Measurements from ENCODE around the gene SCAF1. TPM values are rescaled to one million over a fixed set of nuclear protein-coding genes. Genes with fewer than 3 reads are reported as not detected.

Gene SCAF1
- polyA plus RNA-seq, 1 experiment, result 2.5 TPM

- Histone ChIP-seq H3K4me3 (ENCODE audit: low read depth, low read length) (no peak overlapping the region), H3K27ac (ENCODE audit: low read depth, low read length) (no peak overlapping the region), H3K27me3 (ENCODE audit: control insufficient read depth, insufficient read depth, low read length) (no peaks in the 10 kb centered on the region), H3K9me3 (ENCODE audit: control insufficient read depth, insufficient read depth, low read length) (no peaks in the 10 kb centered on the region)
- no peak for DNase-seq (ENCODE audit: low read depth, low spot score)
- ChIA-PET POLR2A (interaction anchor here (0.5 to 0.9 kb wide), 2 partner anchors 29 to 47 kb away, joined by 4 to 6 read pairs; no protein-coding TSS in a partner anchor), CTCF (interaction anchor here (0.5 kb wide), 1 partner anchor 157 kb away, joined by 5 read pairs; no protein-coding TSS in a partner anchor)
- TF ChIP-seq CTCF (IDR thresholded peaks at IDR 0.05; ENCODE audit: low read depth, low read length), result peak; percentile 24; the same call in 1 of the 2 replicates
Observed at GRCh38 chr19:49635530-49636232, 6.3 kb upstream of the SCAF1 start.

GRCh38 chr19:49636233-49636932 is 5.6 kb upstream of the SCAF1 start:
- Histone ChIP-seq H3K27me3 (ENCODE audit: control insufficient read depth, insufficient read depth, low read length) (no peaks in the 10 kb centered on the region), H3K4me3 (ENCODE audit: low read depth, low read length) (no peak overlapping the region), H3K9me3 (ENCODE audit: control insufficient read depth, insufficient read depth, low read length) (no peaks in the 10 kb centered on the region), H3K27ac (ENCODE audit: low read depth, low read length) (peak overlapping the region; percentile 11)
- ChIA-PET CTCF (no interaction called here), POLR2A (no interaction called here)
- no peak for TF ChIP-seq CTCF (IDR thresholded peaks at IDR 0.05; ENCODE audit: low read depth, low read length)
- no peak for DNase-seq (ENCODE audit: low read depth, low spot score)

GRCh38 chr19:49637821-49638738 is 3.9 kb upstream of the SCAF1 start:
- Histone ChIP-seq H3K9me3 (ENCODE audit: control insufficient read depth, insufficient read depth, low read length) (no peaks in the 10 kb centered on the region), H3K27me3 (ENCODE audit: control insufficient read depth, insufficient read depth, low read length) (no peaks in the 10 kb centered on the region), H3K4me3 (ENCODE audit: low read depth, low read length) (peak overlapping the region; percentile 73), H3K27ac (ENCODE audit: low read depth, low read length) (peak overlapping the region; percentile 47)
- CTCF ChIA-PET, result interaction anchor here (0.6 kb wide), 1 partner anchor 684 kb away, joined by 5 read pairs; the partner anchor contains the start of gene BAX
- POLR2A ChIA-PET, result interaction anchor here (0.7 kb wide), 1 partner anchor 27 kb away, joined by 3 read pairs; no protein-coding TSS in a partner anchor
- TF ChIP-seq CTCF (IDR thresholded peaks at IDR 0.05; ENCODE audit: low read depth, low read length), result no peak
- DNase-seq (ENCODE audit: low read depth, low spot score), result no peak

- ChIA-PET CTCF (interaction anchor here (0.7 to 1.7 kb wide), 6 partner anchors 33 to 166 kb away, joined by 3 to 10 read pairs (median 3); partner anchors contain the start of gene FLT3LG), POLR2A (interaction anchor here (0.9 to 3.8 kb wide), 9 partner anchors 9 to 144 kb away, joined by 3 to 22 read pairs (median 8); partner anchors contain the start of genes BCL2L12, IRF3, NOSIP and PRMT1)
- no peaks in the 10 kb centered on the region for H3K27me3 ChIP-seq (ENCODE audit: control insufficient read depth, insufficient read depth, low read length)
- no peak for TF ChIP-seq CTCF (IDR thresholded peaks at IDR 0.05; ENCODE audit: low read depth, low read length)
- peak overlapping the region; percentile 65 for H3K27ac ChIP-seq (ENCODE audit: low read depth, low read length)
- H3K9me3 ChIP-seq (ENCODE audit: control insufficient read depth, insufficient read depth, low read length), result no peaks in the 10 kb centered on the region
- peak overlapping the region; percentile 73 for H3K4me3 ChIP-seq (ENCODE audit: low read depth, low read length)
- DNase-seq (ENCODE audit: low read depth, low spot score), result no peak
Observed at GRCh38 chr19:49639401-49640112, 2.5 kb upstream of the SCAF1 start.
